ENCODE results near the gene ANKS6.

ANKS6 gene

DNA sequence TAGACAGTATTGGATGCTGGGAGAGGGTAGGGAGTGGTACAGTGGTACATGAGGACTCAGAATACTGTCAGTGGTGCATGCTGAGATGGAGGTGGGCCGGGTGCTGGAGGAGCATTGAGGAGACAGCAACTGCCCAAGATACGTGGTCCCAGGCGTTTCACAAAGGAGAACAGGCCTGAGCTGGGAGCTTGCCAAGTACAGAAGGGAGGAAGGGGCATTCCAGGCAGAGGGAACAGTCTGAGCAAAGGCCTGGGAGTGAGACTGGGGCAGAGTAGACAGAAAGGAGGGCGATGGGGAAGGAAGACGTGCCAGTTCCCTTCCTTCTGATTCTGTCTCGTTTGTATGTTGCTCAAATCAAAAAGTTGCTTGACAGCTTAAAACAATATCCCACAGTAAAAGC lies 26.3 kb upstream of the ANKS6 start:
- no peak for ATAC-seq (ENCODE audit: insufficient read depth, low read depth)

DNA sequence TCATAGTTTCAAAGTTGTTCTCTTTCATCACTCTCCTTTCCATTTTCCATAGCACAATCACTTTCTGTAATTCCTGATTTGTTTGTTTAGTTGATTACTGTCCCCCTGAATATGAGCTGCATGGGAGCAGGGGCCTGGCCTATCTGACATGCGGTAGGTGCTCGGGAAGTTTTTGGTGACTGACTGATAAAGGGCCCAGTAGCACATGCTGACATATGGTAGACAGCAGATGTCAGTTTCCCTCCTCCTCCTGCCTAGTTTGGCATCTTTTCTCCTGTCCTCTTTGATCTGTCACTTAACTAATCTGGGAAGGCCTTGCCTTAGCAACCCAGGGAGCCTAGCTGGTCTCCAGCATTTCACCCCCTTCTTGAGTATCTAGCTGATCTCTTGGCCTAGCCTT lies 25.5 kb upstream of the ANKS6 start:
- no peak overlapping the region for H2AFZ ChIP-seq (ENCODE audit: low read depth, low read length)
- H3K4me2 ChIP-seq (ENCODE audit: insufficient read depth, low read length) = no peak overlapping the region
- no peak overlapping the region for H3K9ac ChIP-seq (ENCODE audit: low read depth, low read length)
- H3K9me3 ChIP-seq (ENCODE audit: insufficient read depth, low read length, severe bottlenecking) = no peaks in the 10 kb centered on the region
- no peak for TF ChIP-seq EZH2 (IDR thresholded peaks at IDR 0.05; ENCODE audit: borderline replicate concordance, low read depth, low read length, severe bottlenecking)
- TF ChIP-seq, protein P1, sequence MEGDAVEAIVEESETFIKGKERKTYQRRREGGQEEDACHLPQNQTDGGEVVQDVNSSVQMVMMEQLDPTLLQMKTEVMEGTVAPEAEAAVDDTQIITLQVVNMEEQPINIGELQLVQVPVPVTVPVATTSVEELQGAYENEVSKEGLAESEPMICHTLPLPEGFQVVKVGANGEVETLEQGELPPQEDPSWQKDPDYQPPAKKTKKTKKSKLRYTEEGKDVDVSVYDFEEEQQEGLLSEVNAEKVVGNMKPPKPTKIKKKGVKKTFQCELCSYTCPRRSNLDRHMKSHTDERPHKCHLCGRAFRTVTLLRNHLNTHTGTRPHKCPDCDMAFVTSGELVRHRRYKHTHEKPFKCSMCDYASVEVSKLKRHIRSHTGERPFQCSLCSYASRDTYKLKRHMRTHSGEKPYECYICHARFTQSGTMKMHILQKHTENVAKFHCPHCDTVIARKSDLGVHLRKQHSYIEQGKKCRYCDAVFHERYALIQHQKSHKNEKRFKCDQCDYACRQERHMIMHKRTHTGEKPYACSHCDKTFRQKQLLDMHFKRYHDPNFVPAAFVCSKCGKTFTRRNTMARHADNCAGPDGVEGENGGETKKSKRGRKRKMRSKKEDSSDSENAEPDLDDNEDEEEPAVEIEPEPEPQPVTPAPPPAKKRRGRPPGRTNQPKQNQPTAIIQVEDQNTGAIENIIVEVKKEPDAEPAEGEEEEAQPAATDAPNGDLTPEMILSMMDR (IDR thresholded peaks at IDR 0.05; ENCODE audit: borderline replicate concordance, extremely low read depth, low read length, poor library complexity, severe bottlenecking) = no peak
- no peaks in the 10 kb centered on the region for H3K27me3 ChIP-seq (ENCODE audit: insufficient read depth, low read length, poor library complexity)
- no peak overlapping the region for H3K4me3 ChIP-seq (ENCODE audit: low read depth in 1 of 2, low read length in 2 of 2)
- H3K36me3 ChIP-seq (ENCODE audit: insufficient read depth, low read length) = no peaks in the 10 kb centered on the region
- ATAC-seq (ENCODE audit: insufficient read depth, low read depth) = no peak
- no peaks in the 10 kb centered on the region for H3K4me1 ChIP-seq (ENCODE audit: insufficient read depth, low read length)
- H3K27ac ChIP-seq (ENCODE audit: low read length) = no peak overlapping the region
- DNase-seq = no peak
- H4K20me1 ChIP-seq (ENCODE audit: insufficient read depth, low read length) = no peaks in the 10 kb centered on the region
- H3K79me2 ChIP-seq (ENCODE audit: insufficient read depth, low read length) = no peaks in the 10 kb centered on the region

More for the DNA sequence above, 26.3 kb upstream of the ANKS6 start:
- no peaks in the 10 kb centered on the region for H4K20me1 ChIP-seq (ENCODE audit: insufficient read depth, low read length)
- H3K36me3 ChIP-seq (ENCODE audit: insufficient read depth, low read length) = no peaks in the 10 kb centered on the region
- H3K27me3 ChIP-seq (ENCODE audit: insufficient read depth, low read length, poor library complexity) = no peaks in the 10 kb centered on the region
- DNase-seq = no peak
- no peak overlapping the region for H2AFZ ChIP-seq (ENCODE audit: low read depth, low read length)
- no peak overlapping the region for H3K9ac ChIP-seq (ENCODE audit: low read depth, low read length)
- no peaks in the 10 kb centered on the region for H3K9me3 ChIP-seq (ENCODE audit: insufficient read depth, low read length, severe bottlenecking)
- TF ChIP-seq EZH2 (IDR thresholded peaks at IDR 0.05; ENCODE audit: borderline replicate concordance, low read depth, low read length, severe bottlenecking) = no peak
- TF ChIP-seq, protein P1 (IDR thresholded peaks at IDR 0.05; ENCODE audit: borderline replicate concordance, extremely low read depth, low read length, poor library complexity, severe bottlenecking) = no peak
- H3K4me1 ChIP-seq (ENCODE audit: insufficient read depth, low read length) = no peaks in the 10 kb centered on the region
- no peak overlapping the region for H3K4me2 ChIP-seq (ENCODE audit: insufficient read depth, low read length)
- no peak overlapping the region for H3K27ac ChIP-seq (ENCODE audit: low read length)
- no peak overlapping the region for H3K4me3 ChIP-seq (ENCODE audit: low read depth in 1 of 2, low read length in 2 of 2)
- no peaks in the 10 kb centered on the region for H3K79me2 ChIP-seq (ENCODE audit: insufficient read depth, low read length)

GRCh38 chr9:98819231-98819630 lies 22.9 kb upstream of the ANKS6 start:
- H3K4me2 ChIP-seq (ENCODE audit: insufficient read depth, low read length) = no peak overlapping the region
- DNase-seq (no peak), ATAC-seq (ENCODE audit: insufficient read depth, low read depth) (no peak)
- no peak overlapping the region for H2AFZ ChIP-seq (ENCODE audit: low read depth, low read length)
- no peak overlapping the region for H3K27ac ChIP-seq (ENCODE audit: low read length)
- no peaks in the 10 kb centered on the region for H3K9me3 ChIP-seq (ENCODE audit: insufficient read depth, low read length, severe bottlenecking)
- TF ChIP-seq EZH2 (IDR thresholded peaks at IDR 0.05; ENCODE audit: borderline replicate concordance, low read depth, low read length, severe bottlenecking) = no peak
- TF ChIP-seq, protein P1 (IDR thresholded peaks at IDR 0.05; ENCODE audit: borderline replicate concordance, extremely low read depth, low read length, poor library complexity, severe bottlenecking) = no peak
- no peaks in the 10 kb centered on the region for H3K79me2 ChIP-seq (ENCODE audit: insufficient read depth, low read length)
- no peak overlapping the region for H3K4me3 ChIP-seq (ENCODE audit: low read depth in 1 of 2, low read length in 2 of 2)
- H3K36me3 ChIP-seq (ENCODE audit: insufficient read depth, low read length) = no peaks in the 10 kb centered on the region
- no peaks in the 10 kb centered on the region for H4K20me1 ChIP-seq (ENCODE audit: insufficient read depth, low read length)
- H3K4me1 ChIP-seq (ENCODE audit: insufficient read depth, low read length) = no peaks in the 10 kb centered on the region
- H3K27me3 ChIP-seq (ENCODE audit: insufficient read depth, low read length, poor library complexity) = no peaks in the 10 kb centered on the region
- H3K9ac ChIP-seq (ENCODE audit: low read depth, low read length) = no peak overlapping the region

DNA sequence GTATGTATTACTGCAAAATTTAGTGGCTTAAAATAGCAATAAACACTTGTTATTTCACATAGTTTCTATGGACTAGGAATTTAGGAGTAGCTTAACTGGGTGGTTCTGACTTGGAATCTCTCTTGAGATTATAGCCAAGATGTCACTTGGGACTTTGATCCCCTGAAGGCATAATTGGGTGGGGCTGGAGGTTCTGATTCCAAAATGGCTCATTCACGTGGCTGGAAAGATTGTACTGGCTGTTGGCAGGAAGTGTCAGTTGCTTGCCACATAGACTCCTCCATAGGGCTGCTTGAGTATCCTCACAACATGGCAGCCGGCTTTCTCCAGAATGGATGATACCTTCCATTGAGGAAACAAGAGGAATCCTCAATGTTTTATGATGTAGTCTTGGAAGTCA lies 22.4 kb upstream of the ANKS6 start:
- H3K9ac ChIP-seq (ENCODE audit: low read depth, low read length) = no peak overlapping the region
- ATAC-seq (ENCODE audit: insufficient read depth, low read depth) = no peak
- H3K9me3 ChIP-seq (ENCODE audit: insufficient read depth, low read length, severe bottlenecking) = no peaks in the 10 kb centered on the region
- H4K20me1 ChIP-seq (ENCODE audit: insufficient read depth, low read length) = no peaks in the 10 kb centered on the region
- no peaks in the 10 kb centered on the region for H3K27me3 ChIP-seq (ENCODE audit: insufficient read depth, low read length, poor library complexity)
- DNase-seq = no peak
- H3K4me1 ChIP-seq (ENCODE audit: insufficient read depth, low read length) = no peaks in the 10 kb centered on the region
- no peak overlapping the region for H3K4me3 ChIP-seq (ENCODE audit: low read depth in 1 of 2, low read length in 2 of 2)
- TF ChIP-seq, protein P1 (IDR thresholded peaks at IDR 0.05; ENCODE audit: borderline replicate concordance, extremely low read depth, low read length, poor library complexity, severe bottlenecking) = no peak
- TF ChIP-seq EZH2 (IDR thresholded peaks at IDR 0.05; ENCODE audit: borderline replicate concordance, low read depth, low read length, severe bottlenecking) = no peak
- no peak overlapping the region for H3K27ac ChIP-seq (ENCODE audit: low read length)
- no peak overlapping the region for H3K4me2 ChIP-seq (ENCODE audit: insufficient read depth, low read length)
- H3K36me3 ChIP-seq (ENCODE audit: insufficient read depth, low read length) = no peaks in the 10 kb centered on the region
- no peaks in the 10 kb centered on the region for H3K79me2 ChIP-seq (ENCODE audit: insufficient read depth, low read length)
- H2AFZ ChIP-seq (ENCODE audit: low read depth, low read length) = no peak overlapping the region

All from DND-41 (cell line).